GM12878 (cell line): Measurements from ENCODE around the gene MFNG. TPM values are rescaled to one million over a fixed set of nuclear protein-coding genes. Genes with fewer than 3 reads are reported as not detected.
A peak's percentile ranks its signal among the peaks of the same experiment; 100 is the strongest.

Source experiments
- IRF4 ChIP-seq: IDR thresholded peaks from 2 replicates; pipeline ENCODE4 v1.6.1; 2011; ENCODE audit warnings: low read depth, low read length
- KLF5 ChIP-seq: fragments of 450-650 bp; IDR thresholded peaks from 2 replicates; pipeline ENCODE4 v1.6.1; 2014; ENCODE audit warnings: mild to moderate bottlenecking; ENCODE audit not compliant: partially characterized antibody
- PRDM15 ChIP-seq: fragments of 450-650 bp; formaldehyde crosslinking; IDR thresholded peaks from 2 replicates; pipeline ENCODE4 v1.4.0; 2020; ENCODE audit warnings: mild to moderate bottlenecking, moderate library complexity
- STAT1 ChIP-seq: fragments of 450-650 bp; conservative IDR thresholded peaks from 2 replicates; pipeline ENCODE4 v1.6.1; 2014; ENCODE audit warnings: antibody characterized with exemption, mild to moderate bottlenecking
- SUPT20H ChIP-seq: IDR thresholded peaks from 2 replicates; pipeline ENCODE4 v1.6.1; 2011; ENCODE audit warnings: low read depth, mild to moderate bottlenecking, low read length, moderate library complexity, borderline replicate concordance; ENCODE audit not compliant: control insufficient read depth
- SUZ12 ChIP-seq: fragments of 200-600 bp; sonication (generic); IDR thresholded peaks from one replicate; pipeline ENCODE4 v1.6.1; 2018; ENCODE audit warnings: antibody characterized with exemption, mild to moderate bottlenecking; ENCODE audit not compliant: unreplicated experiment
- TCF12 ChIP-seq: IDR thresholded peaks from 2 replicates; pipeline ENCODE4 v1.6.1; 2011; ENCODE audit warnings: low read depth, mild to moderate bottlenecking, low read length
- WRNIP1 ChIP-seq: IDR thresholded peaks from 2 replicates; pipeline ENCODE4 v1.6.1; 2011; ENCODE audit warnings: low read depth, low read length, improper control_type of control experiment, borderline replicate concordance
- polyA plus RNA-seq, 11 experiments: library from polyadenylated mRNA; depleted of rRNA in 4 of 11; unstranded in 6 of 11; stranded (reverse) in 5 of 11; fragments of >200 nt; fragmentation: Nextera tagmentation in 4 of 11; fragmentation: Illumina TruSeq in 1 of 11; extraction: Ambion mirVana in 4 of 11; extraction: Trizol in 1 of 11; gene quantifications; 1 replicate in 1 of 11; 2 replicates in 10 of 11; pipeline versions ENCODE4 v1.2.1 to v1.2.3, GENCODE V29; 2011 to 2016; ENCODE audit warnings: inconsistent platforms in 2 of 11, missing spikeins in 2 of 11, low read depth in 1 of 11
- total RNA-seq, 4 experiments: library from RNA; depleted of rRNA in 3 of 4; stranded (reverse); fragments of >200 nt in 3 of 4; fragmentation: Illumina TruSeq in 1 of 4; extraction: Trizol in 1 of 4; gene quantifications; 2 replicates each; pipeline versions ENCODE4 v1.2.1 to v1.2.3, GENCODE V29; 2013 to 2021

The MFNG gene
- total and polyA plus RNA-seq, 10 of the 15 experiments (the other 5 are each of a cell fraction or from before 2014, with no cell fraction given): 11.5 to 117 (median 68.5) TPM

GRCh38 chr22:37484480-37485394 is 1.4 kb downstream of the MFNG start (continued):
- TF ChIP-seq SUPT20H: no peak
- peak; percentile 51; the same call in 1 of the 2 replicates for TF ChIP-seq TCF12
- no peak for TF ChIP-seq KLF5
- no peak; the same call in 1 of the 2 replicates for TF ChIP-seq WRNIP1
- no peak for TF ChIP-seq SUZ12
- TF ChIP-seq IRF4: peak; percentile 8; the same call in 1 of the 2 replicates
- TF ChIP-seq PRDM15 (CRISPR knock-in tag): no peak
- TF ChIP-seq STAT1: no peak
